HCT116 (cell line): Measurements from ENCODE around the gene CACNA1A. TPM values are rescaled to one million over a fixed set of nuclear protein-coding genes. Genes with fewer than 3 reads are reported as not detected.
"Not testable (repeated sequence)": the region's sequence is repeated elsewhere in the genome, so short reads cannot be mapped to it uniquely, and the experiment has no call there.

ENCODE experiments used
- ATAC-seq: fragments of 200-7000 bp; cut with Tn5 transposase; 2 replicates; pipeline ENCODE4 v1.9.1; 2020; ENCODE audit warnings: mild to moderate bottlenecking, moderate library complexity
- BruUV-seq: library from RNA; stranded (reverse); fragments of 400-500 nt; replicated peaks from 2 replicates; lab custom pipeline; 2021; lab: Mats Ljungman, UMichigan
- CTCF ChIA-PET: fragments of 300-600 bp; sonication (Branson Sonifier 250); formaldehyde crosslinking; loops from one replicate; lab custom pipeline; 2021; ENCODE audit warnings: antibody characterized with exemption; lab: Charles Lee
- POLR2A ChIA-PET: fragments of 300-600, 350-600 bp; sonication (Branson Sonifier 250); formaldehyde crosslinking; loops from one replicate; lab custom pipeline; 2021; ENCODE audit warnings: antibody characterized with exemption; lab: Charles Lee
- RAD21 ChIA-PET, 2 experiments: fragments of 300-600 bp; sonication (Branson Sonifier 250); formaldehyde crosslinking; loops; one replicate each; lab custom pipeline; 2023; ENCODE audit warnings: low total read pairs in 2 of 2; ENCODE audit not compliant: uncharacterized antibody in 2 of 2, unreplicated experiment in 2 of 2, low non-redundant PET in 1 of 2; lab: Charles Lee
- DNase-seq: peaks from one replicate; pipeline ENCODE4 v3.0.0-alpha.2; 2010; ENCODE audit warnings: low read depth, low spot score
- H2AFZ ChIP-seq: fragments of 200-600 bp; shearing (Covaris generic), sonication (generic); 2 replicates; pipeline ENCODE4 v1.6.1; 2017; ENCODE audit warnings: low read depth, mixed run types, mixed read lengths, antibody characterized with exemption, low read length; ENCODE audit not compliant: poor library complexity, severe bottlenecking
- H3K27ac ChIP-seq: 2 replicates; pipeline ENCODE4 v1.5.1; 2012; ENCODE audit warnings: low read depth, low read length
- H3K27me3 ChIP-seq: fragments of 200-600 bp; sonication (generic); 2 replicates; pipeline ENCODE4 v1.6.1; 2016; ENCODE audit warnings: mixed run types, low read length, mixed read lengths; ENCODE audit not compliant: insufficient read depth
- H3K36me3 ChIP-seq, 2 experiments: fragments of 200-500 bp in 1 of 2; fragments of 200-600 bp in 1 of 2; sonication (Bioruptor generic) in 1 of 2; sonication (generic) in 1 of 2; 2 replicates each; pipeline versions ENCODE4 v1.5.1 to v1.6.1; 2014 to 2016; ENCODE audit warnings: low read length in 2 of 2, inconsistent platforms in 1 of 2, mixed read lengths in 1 of 2, mixed run types in 1 of 2; ENCODE audit not compliant: insufficient read depth in 2 of 2, control insufficient read depth in 1 of 2
- H3K4me1 ChIP-seq, 2 experiments: fragments of 200-600 bp in 1 of 2; sonication (generic) in 1 of 2; 2 replicates each; pipeline versions ENCODE4 v1.5.1 to v1.6.1; 2012 to 2017; ENCODE audit warnings: low read length in 2 of 2, inconsistent platforms in 1 of 2, mild to moderate bottlenecking in 1 of 2, mixed read lengths in 1 of 2, mixed run types in 1 of 2, moderate library complexity in 1 of 2; ENCODE audit not compliant: insufficient read depth in 2 of 2, control insufficient read depth in 1 of 2
- H3K4me2 ChIP-seq: fragments of 200-600 bp; sonication (generic); 2 replicates; pipeline ENCODE4 v1.6.1; 2017; ENCODE audit warnings: mixed run types, low read length, mixed read lengths
- H3K4me3 ChIP-seq, 2 experiments: fragments of 200-600 bp in 1 of 2; sonication (generic) in 1 of 2; replicated peaks in 1 of 2; 2 replicates each; pipeline ENCODE4 v1.5.1; 2011 to 2016; ENCODE audit warnings: low read length in 2 of 2, control low read depth in 1 of 2, low read depth in 1 of 2, mild to moderate bottlenecking in 1 of 2, mixed read lengths in 1 of 2, mixed run types in 1 of 2
- H3K79me2 ChIP-seq: fragments of 200-600 bp; sonication (generic); 2 replicates; pipeline ENCODE4 v1.6.1; 2017; ENCODE audit warnings: mild to moderate bottlenecking, mixed run types, low read length, moderate library complexity, mixed read lengths; ENCODE audit not compliant: insufficient read depth
- H3K9ac ChIP-seq: fragments of 200-600 bp; sonication (generic); 2 replicates; pipeline ENCODE4 v1.6.1; 2016; ENCODE audit warnings: low read length, mixed read lengths
- H3K9me2 ChIP-seq: fragments of 200-600 bp; sonication (generic), shearing (Covaris generic); 2 replicates; pipeline ENCODE4 v1.6.1; 2017; ENCODE audit warnings: mixed run types, mild to moderate bottlenecking, moderate library complexity; ENCODE audit not compliant: insufficient read depth
- H3K9me3 ChIP-seq, 2 experiments: fragments of 200-500 bp in 1 of 2; fragments of 200-600 bp in 1 of 2; sonication (Bioruptor generic) in 1 of 2; sonication (generic) in 1 of 2; 2 replicates each; pipeline ENCODE4 v1.6.1; 2014 to 2017; ENCODE audit warnings: low read length in 2 of 2, mixed read lengths in 2 of 2, inconsistent platforms in 1 of 2, low read depth in 1 of 2, mild to moderate bottlenecking in 1 of 2, mixed run types in 1 of 2, moderate library complexity in 1 of 2; ENCODE audit not compliant: control insufficient read depth in 1 of 2, insufficient read depth in 1 of 2
- H4K20me1 ChIP-seq: fragments of 200-600 bp; sonication (generic), shearing (Covaris generic); 2 replicates; pipeline ENCODE4 v1.6.1; 2017; ENCODE audit warnings: mixed run types, mild to moderate bottlenecking, moderate library complexity; ENCODE audit not compliant: insufficient read depth
- ATF3 ChIP-seq: IDR thresholded peaks from 2 replicates; pipeline ENCODE4 v1.6.1; 2012
- CBX3 ChIP-seq: IDR thresholded peaks from 2 replicates; pipeline ENCODE4 v1.6.1; 2012; ENCODE audit warnings: low read depth
- CEBPB ChIP-seq: IDR thresholded peaks from 2 replicates; pipeline ENCODE4 v1.6.1; 2012; ENCODE audit warnings: low read depth
- CTCF ChIP-seq, 3 experiments: fragments of 200-600 bp in 1 of 3; sonication (generic) in 1 of 3; IDR thresholded peaks in 2 of 3; conservative IDR thresholded peaks in 1 of 3; 2 replicates each; pipeline ENCODE4 v1.5.1; 2012 to 2017; ENCODE audit warnings: low read depth in 2 of 3, low read length in 2 of 3, antibody characterized with exemption in 1 of 3, borderline replicate concordance in 1 of 3, control low read depth in 1 of 3, mild to moderate bottlenecking in 1 of 3, mixed read lengths in 1 of 3, mixed run types in 1 of 3, moderate library complexity in 1 of 3; ENCODE audit not compliant: insufficient read depth in 1 of 3
- FOSL1 ChIP-seq: IDR thresholded peaks from 2 replicates; pipeline ENCODE4 v1.6.1; 2012; ENCODE audit warnings: low read depth
- JUND ChIP-seq: IDR thresholded peaks from 2 replicates; pipeline ENCODE4 v1.6.1; 2012
- POLR2A ChIP-seq: IDR thresholded peaks from 2 replicates; pipeline ENCODE4 v1.7.0; 2011; ENCODE audit warnings: borderline replicate concordance; ENCODE audit not compliant: insufficient read depth, insufficient read length; ENCODE audit errors: extremely low read depth
- POLR2AphosphoS5 ChIP-seq: IDR thresholded peaks from 2 replicates; pipeline ENCODE4 v1.6.1; 2011; ENCODE audit warnings: mild to moderate bottlenecking, low read depth, low read length, moderate library complexity
- RAD21 ChIP-seq: IDR thresholded peaks from 2 replicates; pipeline ENCODE4 v1.6.1; 2012; ENCODE audit warnings: low read depth, mild to moderate bottlenecking
- SP1 ChIP-seq: IDR thresholded peaks from 2 replicates; pipeline ENCODE4 v1.6.1; 2012; ENCODE audit warnings: low read depth
- SRF ChIP-seq: IDR thresholded peaks from 2 replicates; pipeline ENCODE4 v1.6.1; 2012; ENCODE audit warnings: low read depth
- TCF7L2 ChIP-seq: IDR thresholded peaks from 2 replicates; pipeline ENCODE4 v1.7.0; 2011; ENCODE audit warnings: borderline replicate concordance, inconsistent platforms; ENCODE audit not compliant: insufficient read depth, insufficient read length; ENCODE audit errors: extremely low read depth
- YY1 ChIP-seq: IDR thresholded peaks from 2 replicates; pipeline ENCODE4 v1.6.1; 2011; ENCODE audit warnings: low read length, low read depth, moderate library complexity, mild to moderate bottlenecking; ENCODE audit not compliant: insufficient replicate concordance; ENCODE audit errors: extremely low read depth
- ZFX ChIP-seq: fragments of 450-650 bp; IDR thresholded peaks from 2 replicates; pipeline ENCODE4 v1.6.1; 2017
- ZNF274 ChIP-seq: fragments of 200-500 bp; sonication (Bioruptor generic); IDR thresholded peaks from 2 replicates; pipeline ENCODE4 v1.6.1; 2014; ENCODE audit warnings: mild to moderate bottlenecking, low read depth, low read length, inconsistent platforms
- intact Hi-C: fragments of 100-400 bp; cut with micrococcal nuclease; formaldehyde crosslinking; loops from 2 replicates; pipeline ENCODE4 v1.10.0; 2022
- total RNA-seq: library from RNA; stranded (reverse); gene quantifications from one replicate; pipeline ENCODE4 v1.2.1, GENCODE V29; 2021; ENCODE audit not compliant: unreplicated experiment

Gene CACNA1A
- total RNA-seq, 1 experiment from 2014 or later = 7.5 TPM

- H3K4me1 ChIP-seq = peaks cover 3 to 6% of the 10 kb centered on the region in 2 experiments; a peak in 2 of 4 replicates
- CTCF ChIA-PET = no interaction called here
- TF ChIP-seq ATF3 = no peak
- TF ChIP-seq RAD21 = no peak
- TF ChIP-seq POLR2A = no peak
- TF ChIP-seq CTCF (IDR thresholded peaks at IDR 0.05 in 2 of 3, conservative IDR thresholded peaks at IDR 0.05 in 1 of 3; ENCODE audit: borderline replicate concordance in 1 of 3, insufficient read depth in 1 of 3, low read depth in 2 of 3, low read length in 2 of 3) = no peak
- TF ChIP-seq POLR2AphosphoS5 = no peak
- no peak for TF ChIP-seq JUND
- no peak for TF ChIP-seq FOSL1
- TF ChIP-seq SP1 = no peak
- no peak for TF ChIP-seq CEBPB
- TF ChIP-seq SRF = no peak
- no peak for TF ChIP-seq ZFX
- no peak for TF ChIP-seq TCF7L2
- no peak for TF ChIP-seq CBX3
- no peak for TF ChIP-seq ZNF274
- TF ChIP-seq YY1 = no peak
- RAD21 ChIA-PET = no interaction called here
- ATAC-seq = no peak
- no peak for DNase-seq
- intact Hi-C loops = no loop called here
- H4K20me1 ChIP-seq = no peaks in the 10 kb centered on the region
- H3K9me2 ChIP-seq = no peaks in the 10 kb centered on the region
- H3K79me2 ChIP-seq = no peaks in the 10 kb centered on the region
- H3K36me3 ChIP-seq = no peaks in the 10 kb centered on the region
- no peak overlapping the region for H3K4me3 ChIP-seq
- no peak overlapping the region for H3K27ac ChIP-seq
- POLR2A ChIA-PET = no interaction called here
- H3K9me3 ChIP-seq = peaks cover 0 to 7% of the 10 kb centered on the region in 2 experiments; a peak in 2 of 4 replicates
- no peak overlapping the region for H3K4me2 ChIP-seq
- H2AFZ ChIP-seq = no peak overlapping the region
- no peaks in the 10 kb centered on the region for H3K27me3 ChIP-seq
- BruUV-seq = no TSS peak
- no peak overlapping the region for H3K9ac ChIP-seq
Observed at GRCh38 chr19:13427273-13428051, 78.8 kb downstream of the CACNA1A start.

- H3K27me3 ChIP-seq, H3K4me3 ChIP-seq, H3K4me1 ChIP-seq, RAD21 ChIA-PET, POLR2A ChIA-PET, intact Hi-C loops, H3K79me2 ChIP-seq, DNase-seq, CTCF ChIA-PET, H2AFZ ChIP-seq, BruUV-seq, H3K9me2 ChIP-seq, H4K20me1 ChIP-seq, H3K9me3 ChIP-seq, ATAC-seq, H3K36me3 ChIP-seq, H3K9ac ChIP-seq, H3K27ac ChIP-seq, H3K4me2 ChIP-seq: not testable (repeated sequence)
Observed at GRCh38 chr19:13425875-13426274, 80.4 kb downstream of the CACNA1A start.
